Osteocyte (in vitro differentiated cells): ENCODE data around the gene CFAP58. TPM values are rescaled to one million over a fixed set of nuclear protein-coding genes. Genes with fewer than 3 reads are reported as not detected.

ENCODE experiments used
- DNase-seq: peaks from one replicate; pipeline ENCODE4 v3.0.0; 2021; ENCODE audit warnings: mixed read lengths; ENCODE audit not compliant: unreplicated experiment; ENCODE audit errors: extremely low spot score
- H3K27ac Mint-ChIP-seq: one replicate; pipeline ENCODE4 v1.8.0; 2021; ENCODE audit warnings: mild to moderate bottlenecking, mixed read lengths; ENCODE audit not compliant: unreplicated experiment
- H3K27me3 Mint-ChIP-seq: one replicate; pipeline ENCODE4 v1.8.0; 2021; ENCODE audit warnings: mixed read lengths; ENCODE audit not compliant: unreplicated experiment
- H3K36me3 Mint-ChIP-seq: one replicate; pipeline ENCODE4 v1.8.0; 2021; ENCODE audit warnings: mixed read lengths; ENCODE audit not compliant: unreplicated experiment
- H3K4me1 Mint-ChIP-seq: one replicate; pipeline ENCODE4 v1.8.0; 2021; ENCODE audit warnings: mixed read lengths; ENCODE audit not compliant: unreplicated experiment
- H3K4me3 Mint-ChIP-seq: one replicate; pipeline ENCODE4 v1.8.0; 2021; ENCODE audit warnings: mild to moderate bottlenecking, moderate library complexity, mixed read lengths; ENCODE audit not compliant: unreplicated experiment
- H3K9me3 Mint-ChIP-seq: one replicate; pipeline ENCODE4 v1.8.0; 2021; ENCODE audit warnings: mixed read lengths; ENCODE audit not compliant: unreplicated experiment
- total RNA-seq: library from RNA; stranded (reverse); gene quantifications from 2 replicates; pipeline ENCODE4 v1.2.1, GENCODE V29; 2021
- TF ChIP-seq, protein P1 (sequence below): fragments of 200-600 bp; sonication (generic); IDR thresholded peaks from 2 replicates; pipeline ENCODE4 v1.5.0; 2021; ENCODE audit warnings: antibody characterized with exemption, mild to moderate bottlenecking, moderate library complexity

CFAP58 gene
- total RNA-seq, 1 donor from 2014 or later, result 0.16 TPM

- H3K4me1 Mint-ChIP-seq, result peaks cover 42% of the 10 kb centered on the region
- no peak for DNase-seq
- H3K27me3 Mint-ChIP-seq, result no peaks in the 10 kb centered on the region
- no peaks in the 10 kb centered on the region for H3K9me3 Mint-ChIP-seq
- H3K27ac Mint-ChIP-seq, result peak overlapping the region; percentile 100
- TF ChIP-seq, protein P1, sequence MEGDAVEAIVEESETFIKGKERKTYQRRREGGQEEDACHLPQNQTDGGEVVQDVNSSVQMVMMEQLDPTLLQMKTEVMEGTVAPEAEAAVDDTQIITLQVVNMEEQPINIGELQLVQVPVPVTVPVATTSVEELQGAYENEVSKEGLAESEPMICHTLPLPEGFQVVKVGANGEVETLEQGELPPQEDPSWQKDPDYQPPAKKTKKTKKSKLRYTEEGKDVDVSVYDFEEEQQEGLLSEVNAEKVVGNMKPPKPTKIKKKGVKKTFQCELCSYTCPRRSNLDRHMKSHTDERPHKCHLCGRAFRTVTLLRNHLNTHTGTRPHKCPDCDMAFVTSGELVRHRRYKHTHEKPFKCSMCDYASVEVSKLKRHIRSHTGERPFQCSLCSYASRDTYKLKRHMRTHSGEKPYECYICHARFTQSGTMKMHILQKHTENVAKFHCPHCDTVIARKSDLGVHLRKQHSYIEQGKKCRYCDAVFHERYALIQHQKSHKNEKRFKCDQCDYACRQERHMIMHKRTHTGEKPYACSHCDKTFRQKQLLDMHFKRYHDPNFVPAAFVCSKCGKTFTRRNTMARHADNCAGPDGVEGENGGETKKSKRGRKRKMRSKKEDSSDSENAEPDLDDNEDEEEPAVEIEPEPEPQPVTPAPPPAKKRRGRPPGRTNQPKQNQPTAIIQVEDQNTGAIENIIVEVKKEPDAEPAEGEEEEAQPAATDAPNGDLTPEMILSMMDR, result no peak
- H3K36me3 Mint-ChIP-seq, result no peaks in the 10 kb centered on the region
- H3K4me3 Mint-ChIP-seq, result peak overlapping the region; percentile 97
Measured at GRCh38 chr10:104339469-104340110, 14.0 kb upstream of the CFAP58 start.

GRCh38 chr10:104340111-104340526, 13.5 kb upstream of the CFAP58 start:
- TF ChIP-seq, protein P1, result no peak
- Mint-ChIP-seq H3K4me3 (no peak overlapping the region), H3K4me1 (peaks cover 39% of the 10 kb centered on the region), H3K9me3 (no peaks in the 10 kb centered on the region), H3K27me3 (no peaks in the 10 kb centered on the region), H3K27ac (peak overlapping the region; percentile 100), H3K36me3 (no peaks in the 10 kb centered on the region)
- DNase-seq, result peak; percentile 21

DNA sequence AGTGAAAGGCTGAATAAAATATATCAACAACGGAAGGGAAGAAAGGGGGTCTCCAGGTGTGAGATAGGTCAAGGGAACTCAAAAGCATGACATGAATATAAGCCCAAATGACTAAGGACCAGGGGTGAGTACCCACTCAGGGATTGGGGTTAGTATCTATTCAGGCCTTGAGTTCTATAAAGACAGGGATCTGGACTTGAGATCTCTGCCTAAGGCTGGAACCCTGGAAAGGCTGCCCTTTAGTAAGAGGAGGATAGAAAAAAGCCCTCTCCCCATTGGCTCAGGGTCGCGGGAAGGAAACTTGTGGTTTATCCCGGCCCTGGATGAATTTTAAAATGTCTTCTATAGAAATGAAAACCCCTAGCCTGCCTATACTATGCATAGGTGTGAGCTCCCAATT, 13.0 kb upstream of the CFAP58 start:
- H3K4me3 Mint-ChIP-seq, result no peak overlapping the region
- H3K27ac Mint-ChIP-seq, result no peak overlapping the region
- H3K36me3 Mint-ChIP-seq, result no peaks in the 10 kb centered on the region
- TF ChIP-seq, protein P1, result no peak
- DNase-seq, result peak; percentile 46
- H3K9me3 Mint-ChIP-seq, result no peaks in the 10 kb centered on the region
- peaks cover 33% of the 10 kb centered on the region for H3K4me1 Mint-ChIP-seq
- H3K27me3 Mint-ChIP-seq, result no peaks in the 10 kb centered on the region

GRCh38 chr10:104342941-104343411, 10.7 kb upstream of the CFAP58 start:
- TF ChIP-seq, protein P1, result no peak
- H3K27me3 Mint-ChIP-seq, result no peaks in the 10 kb centered on the region
- H3K27ac Mint-ChIP-seq, result no peak overlapping the region
- no peaks in the 10 kb centered on the region for H3K36me3 Mint-ChIP-seq
- H3K4me1 Mint-ChIP-seq, result peaks cover 21% of the 10 kb centered on the region
- no peaks in the 10 kb centered on the region for H3K9me3 Mint-ChIP-seq
- no peak for DNase-seq
- H3K4me3 Mint-ChIP-seq, result no peak overlapping the region

GRCh38 chr10:104344219-104344618, 9.4 kb upstream of the CFAP58 start:
- H3K4me3 Mint-ChIP-seq, result no peak overlapping the region
- no peak overlapping the region for H3K27ac Mint-ChIP-seq
- TF ChIP-seq, protein P1, result no peak
- peaks cover 16% of the 10 kb centered on the region for H3K4me1 Mint-ChIP-seq
- H3K9me3 Mint-ChIP-seq, result no peaks in the 10 kb centered on the region
- no peaks in the 10 kb centered on the region for H3K27me3 Mint-ChIP-seq
- DNase-seq, result no peak
- no peaks in the 10 kb centered on the region for H3K36me3 Mint-ChIP-seq
